Mucosa of stomach (tissue), 1 donor: ENCODE measurements around the gene SLC4A3.
"Not testable (repeated sequence)": the region's sequence is repeated elsewhere in the genome, so short reads cannot be mapped to it uniquely, and the experiment has no call there.

ENCODE experiments used
- H3K27me3 ChIP-seq: one replicate; pipeline ENCODE4 v1.7.0; 2013; ENCODE audit warnings: mild to moderate bottlenecking, low read length; ENCODE audit not compliant: control insufficient read depth, insufficient read depth
- H3K36me3 ChIP-seq: one replicate; pipeline ENCODE4 v1.7.0; 2013; ENCODE audit warnings: low read length; ENCODE audit not compliant: control insufficient read depth, insufficient read depth
- H3K4me1 ChIP-seq: one replicate; pipeline ENCODE4 v1.7.0; 2013; ENCODE audit warnings: mild to moderate bottlenecking, low read length; ENCODE audit not compliant: control insufficient read depth, insufficient read depth
- H3K4me3 ChIP-seq: one replicate; pipeline ENCODE4 v1.7.0; 2013; ENCODE audit warnings: low read length
- H3K9ac ChIP-seq: one replicate; pipeline ENCODE4 v1.7.0; 2013; ENCODE audit warnings: mild to moderate bottlenecking, low read length, moderate library complexity
- H3K9me3 ChIP-seq: one replicate; pipeline ENCODE4 v1.7.0; 2013; ENCODE audit warnings: mild to moderate bottlenecking, low read length, moderate library complexity; ENCODE audit not compliant: control insufficient read depth
- donor health status: Pancreatic carcinoma.

SLC4A3 gene

DNA sequence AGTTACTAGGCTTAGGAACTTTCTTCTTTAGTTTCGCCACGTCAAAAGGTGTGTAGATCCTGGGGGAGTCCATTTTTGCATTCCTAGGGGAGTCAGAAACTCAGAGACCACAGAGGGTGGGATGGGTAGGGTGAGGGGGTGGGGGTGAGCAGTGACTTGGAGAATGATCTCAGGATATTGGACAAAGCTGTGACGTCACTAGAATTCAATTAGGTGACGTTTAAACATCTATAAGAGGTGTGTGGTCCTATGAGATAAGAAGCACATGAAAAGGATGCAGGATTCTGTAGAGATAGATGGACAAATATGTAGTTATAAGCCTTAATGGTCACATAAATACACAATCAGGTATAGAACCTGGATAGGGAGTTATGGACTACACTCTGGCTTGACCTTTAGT is 21.5 kb downstream of the SLC4A3 start:
- H3K27me3 ChIP-seq: peaks cover 12% of the 10 kb centered on the region
- no peaks in the 10 kb centered on the region for H3K9me3 ChIP-seq

DNA sequence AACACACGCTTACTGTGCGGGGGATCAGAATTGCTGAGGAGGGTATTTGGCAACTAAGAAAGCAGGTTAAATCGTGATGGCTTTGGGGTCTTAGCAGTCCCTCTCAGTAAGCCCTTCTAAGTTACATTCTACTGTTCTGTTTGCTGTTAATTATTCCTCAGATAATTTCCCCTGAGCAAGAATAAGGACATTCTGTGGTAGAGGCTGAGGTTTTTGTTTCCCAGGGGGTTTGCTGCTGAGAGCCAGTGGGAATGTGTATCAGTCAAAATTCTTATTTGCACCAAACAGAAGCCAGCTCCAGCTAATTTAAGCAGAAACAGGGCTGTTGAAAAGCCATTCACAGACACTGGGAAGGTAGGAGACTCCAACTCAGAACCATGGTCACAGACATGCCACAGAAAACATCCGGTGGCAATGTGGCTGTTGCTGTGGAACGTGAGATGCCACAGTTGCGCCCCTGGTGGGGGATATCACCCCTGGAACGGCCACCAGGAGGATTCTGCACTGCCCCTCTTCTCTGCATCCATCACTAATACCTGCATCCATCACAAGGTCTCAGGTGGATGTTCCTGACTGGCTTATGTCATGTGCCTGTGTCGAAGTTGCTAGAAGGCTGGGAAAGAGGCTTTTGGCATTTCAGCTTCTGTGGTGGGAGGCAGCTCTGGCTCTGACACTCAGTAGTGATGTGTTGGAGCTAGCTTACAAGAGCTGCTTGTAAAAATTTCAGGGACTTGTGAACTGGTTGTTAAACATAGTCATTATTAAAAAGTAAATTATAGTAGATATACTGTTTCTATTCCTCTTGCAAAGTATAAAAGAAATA is 23.2 kb downstream of the SLC4A3 start:
- no peaks in the 10 kb centered on the region for H3K9me3 ChIP-seq
- no peaks in the 10 kb centered on the region for H3K4me1 ChIP-seq
- H3K4me3 ChIP-seq: no peak overlapping the region
- H3K27me3 ChIP-seq: peaks cover 12% of the 10 kb centered on the region
- H3K9ac ChIP-seq: no peak overlapping the region
- H3K36me3 ChIP-seq: no peaks in the 10 kb centered on the region

More for the DNA sequence above, 21.5 kb downstream of the SLC4A3 start:
- Histone ChIP-seq H3K4me3 (no peak overlapping the region), H3K9ac (no peak overlapping the region), H3K4me1 (no peaks in the 10 kb centered on the region), H3K36me3 (no peaks in the 10 kb centered on the region)

DNA sequence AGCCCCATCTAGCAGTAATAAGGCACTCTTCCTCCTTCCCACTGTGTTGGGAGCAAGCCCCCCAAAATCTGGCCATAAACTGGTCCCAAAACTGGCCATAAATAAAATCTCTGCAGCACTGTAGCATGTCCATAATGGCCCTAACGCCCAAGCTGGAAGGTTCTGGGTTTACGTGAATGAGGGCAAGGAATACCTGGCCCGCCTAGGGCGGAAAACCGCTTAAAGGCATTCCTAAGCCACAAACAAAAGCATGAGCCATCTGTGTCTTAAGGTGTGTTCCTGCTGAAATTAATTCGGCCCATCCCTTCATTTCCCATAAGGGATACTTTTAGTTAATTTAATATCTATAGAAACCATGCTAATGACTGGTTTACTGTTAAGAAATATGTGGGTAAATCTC is 24.2 kb downstream of the SLC4A3 start:
- not testable (repeated sequence) for H3K9me3 ChIP-seq, H3K4me3 ChIP-seq, H3K9ac ChIP-seq, H3K36me3 ChIP-seq, H3K4me1 ChIP-seq
- peaks cover 12% of the 10 kb centered on the region for H3K27me3 ChIP-seq

DNA sequence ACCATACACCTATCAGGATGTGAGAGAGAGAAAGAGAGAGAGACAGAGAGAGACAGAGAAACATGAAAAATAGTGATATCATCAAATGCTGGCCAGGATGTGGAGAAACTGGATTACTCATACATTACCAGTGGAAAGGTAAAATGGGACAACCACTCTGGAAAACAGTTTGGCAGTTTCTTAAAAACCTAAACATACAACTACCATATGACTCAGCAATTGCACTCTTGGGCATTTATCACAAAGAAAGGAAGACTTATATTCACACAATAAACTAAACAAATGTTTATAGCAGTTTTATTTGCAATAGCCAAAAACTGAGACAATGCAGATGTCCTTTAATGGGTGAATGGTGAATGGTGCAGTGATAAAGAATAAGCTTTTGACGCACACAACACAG is 29.1 kb downstream of the SLC4A3 start:
- Histone ChIP-seq H3K27me3 (peaks cover 3% of the 10 kb centered on the region), H3K9ac (no peak overlapping the region), H3K9me3 (no peaks in the 10 kb centered on the region), H3K36me3 (no peaks in the 10 kb centered on the region), H3K4me1 (no peaks in the 10 kb centered on the region), H3K4me3 (no peak overlapping the region)

DNA sequence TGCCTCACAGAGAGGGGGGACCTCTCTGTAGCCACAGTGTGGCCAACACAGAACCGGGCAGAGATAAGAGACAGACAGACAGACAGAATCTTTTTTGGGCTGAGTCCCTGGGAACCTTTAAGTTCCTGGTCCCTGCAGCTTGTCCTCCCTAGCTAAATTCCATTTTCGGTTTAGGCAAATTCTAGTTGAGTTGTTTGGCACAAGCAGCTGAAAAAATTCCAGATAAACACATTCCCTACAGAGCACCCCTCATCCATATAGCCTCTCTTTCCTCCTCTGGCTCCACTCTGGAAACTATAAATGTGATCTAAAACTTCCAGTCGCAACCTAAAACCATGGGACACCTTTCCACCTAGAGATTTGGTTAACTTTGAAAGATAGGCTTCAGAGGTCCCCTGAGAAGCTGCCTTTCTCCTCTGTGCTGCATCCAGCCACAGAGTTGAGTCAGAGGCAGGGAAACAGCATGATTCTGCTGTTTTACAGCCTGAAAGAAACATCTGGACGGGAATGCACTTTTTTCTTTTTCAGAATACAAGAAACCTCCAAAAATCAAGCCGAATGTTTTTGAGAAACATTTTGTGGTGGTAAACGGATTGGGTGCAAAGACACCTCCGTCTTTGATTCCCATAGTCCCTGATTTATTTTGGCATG is 30.9 kb downstream of the SLC4A3 start:
- H3K4me3 ChIP-seq: no peak overlapping the region
- H3K4me1 ChIP-seq: no peaks in the 10 kb centered on the region
- peaks cover 2% of the 10 kb centered on the region for H3K27me3 ChIP-seq
- no peak overlapping the region for H3K9ac ChIP-seq
- H3K36me3 ChIP-seq: no peaks in the 10 kb centered on the region
- H3K9me3 ChIP-seq: no peaks in the 10 kb centered on the region

DNA sequence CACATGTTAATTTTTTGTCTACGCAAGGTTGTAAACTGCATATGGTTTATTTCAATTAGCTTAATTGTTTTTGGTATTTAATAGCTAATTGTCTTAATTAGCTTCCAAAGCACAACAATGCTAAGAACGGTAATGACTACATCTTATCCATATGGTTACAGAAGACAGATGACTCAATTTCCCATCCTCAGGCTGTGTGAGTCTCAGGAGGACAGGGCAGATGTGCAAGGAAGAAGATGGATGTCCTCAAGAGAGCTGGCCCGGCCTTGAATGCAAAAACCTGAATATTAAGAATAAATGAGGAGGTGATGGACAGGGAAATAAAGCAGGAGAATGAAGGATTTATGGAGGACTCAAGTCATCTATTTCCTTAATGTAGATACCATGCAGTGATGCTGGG is 31.4 kb downstream of the SLC4A3 start:
- Histone ChIP-seq H3K27me3 (peaks cover 2% of the 10 kb centered on the region), H3K9ac (no peak overlapping the region), H3K9me3 (no peaks in the 10 kb centered on the region), H3K36me3 (no peaks in the 10 kb centered on the region), H3K4me1 (no peaks in the 10 kb centered on the region), H3K4me3 (no peak overlapping the region)

DNA sequence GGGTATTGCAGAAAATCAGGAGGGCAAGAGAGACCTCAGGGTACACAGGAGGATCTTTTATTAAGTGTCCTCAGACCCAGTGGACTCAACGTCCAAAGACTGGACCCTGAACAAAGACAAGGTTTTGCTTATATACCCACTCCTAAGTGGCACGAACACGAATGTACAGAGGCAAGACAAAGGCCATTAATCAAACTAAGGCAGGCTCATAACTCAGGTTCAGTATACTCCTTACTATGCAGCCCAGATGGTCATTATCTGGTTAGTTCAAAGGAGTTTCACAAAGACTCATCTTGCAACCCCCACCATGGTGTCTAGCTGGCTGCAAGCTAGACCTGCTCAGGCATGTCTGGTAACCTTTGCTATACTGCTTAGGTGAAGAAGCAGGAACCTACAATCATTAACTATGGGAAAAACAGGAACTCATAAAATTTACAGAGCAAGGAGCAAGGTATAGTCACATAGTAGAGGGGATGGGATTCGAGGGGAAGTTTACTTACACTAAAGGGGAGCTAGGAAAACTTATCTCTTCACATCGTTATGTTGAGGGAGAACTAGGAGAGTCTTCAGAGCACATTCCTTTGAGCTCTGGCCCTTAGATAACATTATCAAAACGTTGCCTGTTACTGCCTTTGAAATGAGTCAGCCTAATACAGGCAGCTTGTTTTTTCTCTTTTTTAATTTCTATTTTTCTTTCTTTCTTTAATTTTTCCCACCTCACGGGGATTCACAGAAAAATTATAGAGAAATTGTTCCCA is 33.9 kb downstream of the SLC4A3 start:
- Histone ChIP-seq H3K4me3 (no peak overlapping the region), H3K9ac (no peak overlapping the region), H3K9me3 (no peaks in the 10 kb centered on the region), H3K4me1 (no peaks in the 10 kb centered on the region), H3K36me3 (no peaks in the 10 kb centered on the region), H3K27me3 (peaks cover 2% of the 10 kb centered on the region)

DNA sequence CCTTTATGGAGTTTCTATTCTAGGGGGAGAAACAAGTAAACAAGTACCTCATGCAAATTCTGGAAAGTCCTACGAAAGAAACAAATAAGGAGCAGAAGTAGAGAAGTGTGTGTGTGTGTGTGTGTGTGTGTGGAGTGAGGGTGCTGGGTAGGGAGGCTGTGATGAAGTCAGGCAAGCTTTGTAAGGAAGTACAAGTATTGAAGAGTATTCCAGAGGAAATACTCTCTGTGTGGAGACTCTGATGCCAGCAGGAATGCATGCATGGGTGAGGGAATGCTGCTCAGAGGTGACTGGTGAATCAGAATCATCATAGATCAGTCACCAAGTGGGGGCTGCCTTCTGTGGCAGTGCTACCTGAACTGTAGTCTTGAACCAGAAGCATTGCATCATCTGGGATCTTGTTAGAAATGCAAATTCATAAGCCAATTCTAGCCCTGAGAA is 34.5 kb downstream of the SLC4A3 start:
- Histone ChIP-seq H3K36me3 (no peaks in the 10 kb centered on the region), H3K4me1 (no peaks in the 10 kb centered on the region), H3K4me3 (no peak overlapping the region), H3K9me3 (no peaks in the 10 kb centered on the region), H3K9ac (no peak overlapping the region), H3K27me3 (peaks cover 2% of the 10 kb centered on the region)

DNA sequence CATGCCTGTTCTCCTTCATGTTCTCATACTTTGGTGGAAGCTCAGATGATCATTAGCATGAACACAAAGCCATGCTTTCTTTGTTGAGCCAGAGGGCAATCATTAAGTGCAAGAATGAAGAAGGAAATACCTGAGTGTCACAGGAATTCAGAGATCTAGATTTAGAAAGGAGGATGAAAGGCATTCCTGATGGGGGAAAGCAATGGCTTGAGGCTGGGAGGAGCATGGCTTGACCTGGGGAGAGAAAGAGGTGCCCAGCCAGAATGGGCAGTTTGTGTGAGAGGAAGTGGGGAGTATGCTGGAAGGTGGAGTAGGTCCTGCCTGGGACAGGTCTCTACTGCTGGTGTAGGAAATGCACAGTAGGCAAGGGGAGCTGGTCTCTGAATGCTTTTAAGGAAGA is 35.1 kb downstream of the SLC4A3 start:
- H3K4me3 ChIP-seq: no peak overlapping the region
- H3K9me3 ChIP-seq: no peaks in the 10 kb centered on the region
- peaks cover 2% of the 10 kb centered on the region for H3K27me3 ChIP-seq
- no peak overlapping the region for H3K9ac ChIP-seq
- H3K4me1 ChIP-seq: no peaks in the 10 kb centered on the region
- no peaks in the 10 kb centered on the region for H3K36me3 ChIP-seq

DNA sequence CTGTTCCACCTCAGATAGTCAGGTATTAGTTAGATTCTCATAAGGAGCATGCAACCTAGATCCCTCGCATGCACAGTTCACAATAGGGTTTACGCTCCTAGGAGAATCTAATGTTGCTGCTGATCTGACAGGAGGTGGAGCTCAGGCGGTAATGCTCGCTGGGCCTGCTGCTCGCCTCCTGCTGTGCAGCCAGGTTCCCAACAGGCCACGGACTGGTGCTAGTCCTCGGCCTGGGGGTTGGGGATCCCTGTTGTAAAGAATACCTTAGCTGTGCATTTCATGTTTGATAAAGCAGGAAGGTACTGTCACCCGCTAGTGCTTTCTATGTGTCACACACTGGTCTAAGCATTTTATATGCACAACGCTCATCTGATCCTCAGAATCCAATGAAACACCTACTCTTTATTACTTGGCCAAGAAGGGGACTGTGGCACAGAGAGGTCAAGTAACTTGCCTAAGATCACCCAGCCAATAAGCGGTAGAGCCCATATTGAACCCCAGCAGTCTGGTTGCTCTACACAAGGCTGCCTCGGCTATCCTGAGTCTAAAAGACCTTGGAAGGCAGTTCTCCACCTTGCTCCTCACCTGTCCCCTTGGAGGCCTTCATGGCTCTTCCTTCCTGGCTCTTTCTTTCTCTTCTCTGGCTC is 35.8 kb downstream of the SLC4A3 start:
- H3K27me3 ChIP-seq: peaks cover 2% of the 10 kb centered on the region
- H3K9me3 ChIP-seq: no peaks in the 10 kb centered on the region
- H3K36me3 ChIP-seq: no peaks in the 10 kb centered on the region
- no peak overlapping the region for H3K9ac ChIP-seq
- no peak overlapping the region for H3K4me3 ChIP-seq
- no peaks in the 10 kb centered on the region for H3K4me1 ChIP-seq

DNA sequence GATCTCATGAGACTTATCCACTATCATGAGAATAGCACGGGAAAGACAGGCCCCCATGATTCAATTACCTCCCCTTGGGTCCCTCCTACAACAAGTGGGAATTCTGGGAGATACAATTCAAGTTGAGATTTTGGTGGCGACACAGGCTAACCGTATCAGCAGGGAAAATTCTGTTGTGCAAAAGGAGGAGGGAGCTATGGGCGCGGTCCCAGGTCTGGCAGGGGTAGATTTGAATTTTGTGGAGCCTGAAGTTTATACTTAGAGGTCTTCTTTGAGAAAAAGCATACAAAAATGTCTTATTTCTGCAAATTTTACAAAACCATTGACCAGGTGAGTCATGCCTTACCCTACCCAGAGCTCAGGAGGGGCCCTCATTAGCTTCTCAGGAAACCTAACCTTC is 36.6 kb downstream of the SLC4A3 start:
- no peaks in the 10 kb centered on the region for H3K4me1 ChIP-seq
- no peak overlapping the region for H3K9ac ChIP-seq
- H3K4me3 ChIP-seq: no peak overlapping the region
- H3K27me3 ChIP-seq: peaks cover 2% of the 10 kb centered on the region
- no peaks in the 10 kb centered on the region for H3K36me3 ChIP-seq
- no peaks in the 10 kb centered on the region for H3K9me3 ChIP-seq

DNA sequence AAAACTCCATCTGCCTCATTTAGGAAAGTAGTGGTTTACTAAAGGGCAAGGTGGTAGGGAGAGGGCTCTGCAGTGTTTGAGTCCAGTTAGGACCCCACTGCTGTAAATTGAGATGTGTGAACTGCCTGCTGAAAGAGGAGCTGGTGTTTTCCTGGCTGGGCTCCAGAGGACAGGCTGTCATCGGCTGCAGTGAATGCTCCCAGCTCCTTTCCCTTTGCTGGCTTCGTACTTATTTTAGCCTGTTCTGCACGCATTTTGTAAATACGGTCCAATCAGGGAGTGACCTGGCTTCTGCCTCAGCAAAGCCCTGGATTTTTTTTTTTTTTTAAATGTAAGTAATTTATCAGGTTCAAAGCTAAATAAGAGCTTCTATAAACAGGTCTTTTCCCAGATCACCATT is 37.5 kb downstream of the SLC4A3 start:
- Histone ChIP-seq H3K27me3 (no peaks in the 10 kb centered on the region), H3K9ac (no peak overlapping the region), H3K4me1 (no peaks in the 10 kb centered on the region), H3K4me3 (no peak overlapping the region), H3K9me3 (no peaks in the 10 kb centered on the region), H3K36me3 (no peaks in the 10 kb centered on the region)
